Measurements from ENCODE around the gene COPS8. TPM values are rescaled to one million over a fixed set of nuclear protein-coding genes. Genes with fewer than 3 reads are reported as not detected.
A peak's percentile ranks its signal among the peaks of the same experiment; 100 is the strongest.

Gene COPS8
- total RNA-seq, 1 experiment from 2014 or later = 249 TPM

GRCh38 chr2:237141571-237142051, 55.9 kb downstream of the COPS8 start:
- Mint-ChIP-seq H3K27me3 (ENCODE audit: insufficient read depth, unreplicated experiment) (no peaks in the 10 kb centered on the region), H3K27ac (ENCODE audit: low read depth, unreplicated experiment) (peak overlapping the region; percentile 85), H3K36me3 (ENCODE audit: insufficient read depth, unreplicated experiment) (no peaks in the 10 kb centered on the region), H3K4me1 (ENCODE audit: insufficient read depth, unreplicated experiment) (peaks cover 28% of the 10 kb centered on the region), H3K9me3 (ENCODE audit: unreplicated experiment) (no peaks in the 10 kb centered on the region), H3K4me3 (ENCODE audit: unreplicated experiment) (peak overlapping the region; percentile 3)
- ChIA-PET CTCF (interaction anchor here (0.6 to 3.4 kb wide), 7 partner anchors 18 to 327 kb away, joined by 3 to 18 read pairs (median 3); no protein-coding TSS in a partner anchor), POLR2A (interaction anchor here (1.0 to 3.7 kb wide), 6 partner anchors 13 to 56 kb away, joined by 4 to 28 read pairs (median 12); partner anchors contain the start of gene COPS8)
- DNase-seq (ENCODE audit: unreplicated experiment) = peak; percentile 94
- no TSS peak for BruUV-seq (replicated peaks)
- intact Hi-C loops (cut with micrococcal nuclease) = loop anchor here (5.0 kb wide), 1 partner anchor 44 kb away; no protein-coding TSS in a partner anchor
- no peak for TF ChIP-seq CTCF (IDR thresholded peaks at IDR 0.05; ENCODE audit: unreplicated experiment)

GRCh38 chr2:237143118-237143517, 57.4 kb downstream of the COPS8 start:
- Mint-ChIP-seq H3K9me3 (ENCODE audit: unreplicated experiment) (no peaks in the 10 kb centered on the region), H3K4me3 (ENCODE audit: unreplicated experiment) (no peak overlapping the region), H3K36me3 (ENCODE audit: insufficient read depth, unreplicated experiment) (no peaks in the 10 kb centered on the region), H3K27me3 (ENCODE audit: insufficient read depth, unreplicated experiment) (no peaks in the 10 kb centered on the region), H3K27ac (ENCODE audit: low read depth, unreplicated experiment) (peak overlapping the region; percentile 85), H3K4me1 (ENCODE audit: insufficient read depth, unreplicated experiment) (peaks cover 28% of the 10 kb centered on the region)
- no peak for DNase-seq (ENCODE audit: unreplicated experiment)
- ChIA-PET POLR2A (interaction anchor here (0.6 to 3.7 kb wide), 20 partner anchors 9 to 358 kb away, joined by 3 to 28 read pairs (median 6); partner anchors contain the start of gene COPS8), CTCF (interaction anchor here (0.7 to 3.4 kb wide), 7 partner anchors 10 to 327 kb away, joined by 3 to 18 read pairs (median 3); no protein-coding TSS in a partner anchor)
- BruUV-seq (replicated peaks) = TSS peak; percentile 81
- no peak for TF ChIP-seq CTCF (IDR thresholded peaks at IDR 0.05; ENCODE audit: unreplicated experiment)
- intact Hi-C loops (cut with micrococcal nuclease) = loop anchor here (5.0 kb wide), 1 partner anchor 46 kb away; no protein-coding TSS in a partner anchor

- peak; percentile 87 for DNase-seq (ENCODE audit: unreplicated experiment)
- intact Hi-C loops (cut with micrococcal nuclease) = loop anchor here (5.0 kb wide), 1 partner anchor 47 kb away; no protein-coding TSS in a partner anchor
- CTCF ChIA-PET = interaction anchor here (0.8 to 3.4 kb wide), 3 partner anchors 11 to 265 kb away, joined by 3 to 18 read pairs (median 4); no protein-coding TSS in a partner anchor
- Mint-ChIP-seq H3K4me3 (ENCODE audit: unreplicated experiment) (peak overlapping the region; percentile 21), H3K36me3 (ENCODE audit: insufficient read depth, unreplicated experiment) (no peaks in the 10 kb centered on the region), H3K27ac (ENCODE audit: low read depth, unreplicated experiment) (peak overlapping the region; percentile 85), H3K9me3 (ENCODE audit: unreplicated experiment) (no peaks in the 10 kb centered on the region), H3K27me3 (ENCODE audit: insufficient read depth, unreplicated experiment) (no peaks in the 10 kb centered on the region), H3K4me1 (ENCODE audit: insufficient read depth, unreplicated experiment) (peaks cover 28% of the 10 kb centered on the region)
- POLR2A ChIA-PET = interaction anchor here (0.6 to 3.7 kb wide), 20 partner anchors 10 to 357 kb away, joined by 3 to 28 read pairs (median 6); partner anchors contain the start of gene COPS8
- no peak for TF ChIP-seq CTCF (IDR thresholded peaks at IDR 0.05; ENCODE audit: unreplicated experiment)
- BruUV-seq (replicated peaks) = no TSS peak
These were observed 58.2 kb downstream of the COPS8 start for GRCh38 chr2:237143676-237144440.

- ChIA-PET CTCF (interaction anchor here (0.7 to 1.5 kb wide), 2 partner anchors 144 to 265 kb away, joined by 3 to 4 read pairs; no protein-coding TSS in a partner anchor), POLR2A (interaction anchor here (1.2 to 2.0 kb wide), 3 partner anchors 19 to 49 kb away, joined by 4 to 13 read pairs (median 6); no protein-coding TSS in a partner anchor)
- no peak for TF ChIP-seq CTCF (IDR thresholded peaks at IDR 0.05; ENCODE audit: unreplicated experiment)
- intact Hi-C loops (cut with micrococcal nuclease) = loop anchor here (5.0 kb wide), 1 partner anchor 47 kb away; no protein-coding TSS in a partner anchor
- BruUV-seq (replicated peaks) = no TSS peak
- Mint-ChIP-seq H3K36me3 (ENCODE audit: insufficient read depth, unreplicated experiment) (no peaks in the 10 kb centered on the region), H3K4me1 (ENCODE audit: insufficient read depth, unreplicated experiment) (peaks cover 35% of the 10 kb centered on the region), H3K9me3 (ENCODE audit: unreplicated experiment) (no peaks in the 10 kb centered on the region), H3K27me3 (ENCODE audit: insufficient read depth, unreplicated experiment) (no peaks in the 10 kb centered on the region), H3K4me3 (ENCODE audit: unreplicated experiment) (no peak overlapping the region), H3K27ac (ENCODE audit: low read depth, unreplicated experiment) (peak overlapping the region; percentile 85)
- DNase-seq (ENCODE audit: unreplicated experiment) = no peak
These were observed 58.8 kb downstream of the COPS8 start for GRCh38 chr2:237144516-237144915.

Data from MCF 10A (cell line).